ENCODE measurements around the gene PLEK.
"Not testable (repeated sequence)": the region's sequence is repeated elsewhere in the genome, so short reads cannot be mapped to it uniquely, and the experiment has no call there.

PLEK gene

DNA sequence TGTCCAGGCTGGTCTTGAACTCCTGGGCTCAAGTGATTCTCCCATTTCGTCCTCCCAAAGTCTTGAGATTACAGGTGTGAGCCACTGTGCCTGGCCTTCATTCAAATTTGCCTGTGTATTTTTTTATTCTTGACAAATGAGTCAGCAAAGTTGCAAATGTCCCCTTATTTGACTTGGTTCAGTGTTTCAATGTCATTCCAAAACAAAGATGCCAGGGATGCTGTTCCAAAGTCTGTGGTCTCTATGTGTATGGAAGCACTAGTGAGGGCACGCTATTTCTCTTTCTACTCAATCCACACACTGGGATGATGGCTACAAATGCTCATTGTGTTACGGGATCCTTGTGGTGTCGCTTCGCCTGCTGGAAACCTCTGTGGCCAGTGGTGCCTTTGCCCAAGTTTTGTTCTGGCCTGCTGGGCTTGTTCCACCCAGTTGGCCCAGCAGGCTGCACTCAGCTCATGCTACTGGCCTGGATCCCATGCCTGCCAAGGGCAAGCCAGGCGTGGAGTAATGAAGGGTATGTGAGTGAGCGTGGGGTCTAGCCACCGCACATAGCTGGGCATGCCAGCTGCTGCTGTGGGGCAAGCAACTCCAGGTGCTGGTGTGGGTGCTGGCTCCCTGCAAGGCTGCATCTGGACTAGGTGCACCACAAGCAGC lies 66.4 kb downstream of the PLEK start:
- H3K4me3 ChIP-seq (ENCODE audit: low read depth, low read length), result no peak overlapping the region
- DNase-seq (ENCODE audit: low read depth), result no peak

DNA sequence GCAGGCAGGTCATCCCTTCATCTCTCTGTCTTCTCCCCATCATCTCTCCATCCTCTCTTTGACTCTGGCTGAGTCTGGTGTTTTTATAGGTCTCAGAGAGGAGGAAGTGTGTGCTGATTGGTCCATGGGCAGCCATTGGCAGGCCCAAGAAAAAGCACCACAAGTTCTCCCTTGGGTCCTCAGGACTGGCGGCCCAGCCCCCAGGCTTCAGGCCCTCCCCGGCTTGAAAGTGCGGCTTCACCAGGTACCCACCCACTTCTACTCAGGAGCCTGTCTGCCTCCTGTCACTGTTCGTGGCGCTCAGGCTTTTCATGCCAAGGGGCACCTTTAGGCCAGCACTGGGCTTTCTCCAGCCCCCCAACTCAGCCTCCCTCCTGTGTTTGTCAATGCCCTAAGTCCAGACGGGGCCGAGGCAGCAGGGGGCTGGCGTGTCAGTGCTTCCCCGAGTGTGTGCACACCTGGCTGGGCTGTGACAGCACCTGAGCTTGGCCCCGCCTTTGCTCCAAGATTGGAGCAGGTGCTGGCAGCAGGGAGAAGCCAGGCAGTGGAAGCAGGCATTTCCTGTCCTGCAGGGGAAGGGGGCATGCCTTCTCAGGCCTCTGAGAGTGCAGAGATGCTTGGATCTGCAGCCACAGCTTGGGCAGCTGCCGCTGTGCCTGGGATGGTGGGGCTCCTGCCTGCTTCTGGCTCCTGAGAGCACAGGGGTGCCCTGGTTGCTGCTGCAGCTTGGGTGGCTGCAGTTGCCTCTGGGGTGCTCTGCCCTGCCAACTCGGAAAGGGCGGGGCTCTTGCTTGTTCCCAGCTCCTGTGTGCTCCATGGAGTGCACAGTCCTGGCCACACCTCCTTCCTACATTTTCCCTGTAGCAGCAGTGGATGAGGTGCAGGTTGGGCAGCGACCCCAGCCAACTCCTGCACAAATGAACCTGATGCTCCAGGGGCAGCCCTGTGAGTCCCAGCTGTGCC lies 67.9 kb downstream of the PLEK start:
- no peak for DNase-seq (ENCODE audit: low read depth)
- H3K4me3 ChIP-seq (ENCODE audit: low read depth, low read length), result no peak overlapping the region

DNA sequence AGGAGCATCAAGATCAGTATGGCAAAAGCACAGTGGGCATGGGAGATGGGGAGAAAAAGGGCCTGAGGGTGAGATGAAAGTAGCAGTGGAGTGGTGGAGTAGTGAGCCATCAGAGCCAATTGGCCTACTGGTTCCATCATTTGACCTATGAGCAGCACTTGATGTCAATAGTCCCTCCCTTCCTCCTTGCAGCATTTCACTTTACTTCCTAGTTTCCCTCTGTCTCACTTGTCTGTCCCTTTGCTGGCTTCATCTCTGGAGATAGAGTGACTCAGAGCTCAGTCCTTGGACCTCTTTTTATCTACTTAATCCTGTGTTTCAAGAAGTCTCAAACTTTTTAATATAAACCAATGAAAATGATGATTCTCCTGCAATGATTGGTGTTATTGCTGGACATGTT lies 69.9 kb downstream of the PLEK start:
- DNase-seq (ENCODE audit: low read depth), result no peak
- no peak overlapping the region for H3K4me3 ChIP-seq (ENCODE audit: low read depth, low read length)

DNA sequence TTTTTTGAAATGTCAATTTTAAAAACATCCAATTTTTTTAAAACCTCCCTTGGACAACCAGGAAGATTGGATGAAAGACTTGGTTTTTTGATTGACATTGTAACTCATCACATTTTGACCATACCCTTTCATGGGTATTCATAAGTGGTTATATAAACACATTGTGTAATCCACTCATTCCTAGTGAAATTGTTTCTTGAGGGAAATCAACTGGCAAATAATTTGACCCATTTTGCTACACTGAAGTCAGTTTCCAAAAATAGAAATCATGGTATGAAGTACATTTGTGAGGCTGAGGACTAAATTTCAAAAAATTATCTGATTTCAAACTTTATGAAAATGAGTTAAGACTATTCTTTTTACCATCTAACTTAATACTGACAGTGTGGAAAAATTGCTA lies 70.5 kb downstream of the PLEK start:
- H3K4me3 ChIP-seq (ENCODE audit: low read depth, low read length), result no peak overlapping the region
- DNase-seq (ENCODE audit: low read depth), result peak; percentile 21

DNA sequence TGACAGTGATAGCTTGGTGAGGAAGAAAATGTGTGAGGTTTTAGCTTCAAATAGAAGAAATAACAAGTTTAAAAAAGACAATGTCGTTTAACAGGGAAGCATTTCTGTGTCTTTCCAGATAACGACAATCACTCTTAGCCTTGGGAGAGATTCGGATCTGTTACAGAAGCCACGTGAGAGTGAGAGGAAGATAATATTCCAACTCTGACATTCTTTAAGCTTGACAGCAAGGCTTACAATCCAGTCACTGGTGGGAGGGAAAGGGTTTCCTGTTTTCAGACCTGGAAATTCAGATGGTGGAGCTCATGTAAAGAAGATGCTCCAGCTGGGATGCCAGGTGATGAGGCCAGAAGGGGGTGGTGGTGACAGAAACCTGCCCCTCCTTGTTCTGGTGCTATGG lies 71.2 kb downstream of the PLEK start:
- no peak overlapping the region for H3K4me3 ChIP-seq (ENCODE audit: low read depth, low read length)
- DNase-seq (ENCODE audit: low read depth), result no peak

DNA sequence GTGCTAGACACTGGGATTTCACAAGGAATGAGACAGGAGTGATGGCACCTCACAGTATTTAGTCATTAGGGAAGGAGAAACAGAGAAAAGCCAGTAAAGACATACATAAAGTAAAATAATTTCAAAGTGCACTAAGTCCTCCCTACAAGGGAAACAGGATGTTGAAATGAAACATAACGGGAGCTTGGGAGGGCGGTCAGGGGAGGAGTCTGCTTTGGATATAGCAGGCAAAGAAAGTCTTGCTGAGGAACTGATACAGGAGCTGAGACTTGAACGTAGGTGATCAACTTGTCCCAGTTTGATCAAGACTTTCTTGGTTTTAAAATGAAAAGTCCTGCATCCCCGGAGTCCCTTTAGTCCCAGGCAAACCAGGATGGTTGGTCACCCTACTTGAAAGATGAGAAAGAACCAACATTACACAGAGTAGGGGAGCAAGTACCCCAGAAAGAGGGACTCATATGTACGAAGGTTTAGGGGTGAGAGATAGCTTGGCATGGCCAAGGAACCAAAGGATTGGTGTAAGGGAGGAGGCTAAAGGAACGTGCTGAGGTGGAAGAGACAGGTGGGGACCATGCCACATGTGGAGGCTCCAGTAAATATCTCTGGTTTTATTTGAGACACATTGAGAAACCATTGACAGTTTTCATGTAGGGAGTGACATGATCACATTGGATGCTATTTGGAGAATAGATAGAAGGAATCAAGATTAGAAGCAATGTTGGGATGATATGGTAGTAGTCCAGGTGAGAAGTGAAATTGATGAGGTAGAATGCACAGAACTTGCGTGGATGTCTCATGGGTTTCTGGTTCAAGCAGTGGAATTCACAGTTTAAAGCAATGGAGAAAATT lies 73.6 kb downstream of the PLEK start:
- no peak for DNase-seq (ENCODE audit: low read depth)
- H3K4me3 ChIP-seq (ENCODE audit: low read depth, low read length), result no peak overlapping the region

DNA sequence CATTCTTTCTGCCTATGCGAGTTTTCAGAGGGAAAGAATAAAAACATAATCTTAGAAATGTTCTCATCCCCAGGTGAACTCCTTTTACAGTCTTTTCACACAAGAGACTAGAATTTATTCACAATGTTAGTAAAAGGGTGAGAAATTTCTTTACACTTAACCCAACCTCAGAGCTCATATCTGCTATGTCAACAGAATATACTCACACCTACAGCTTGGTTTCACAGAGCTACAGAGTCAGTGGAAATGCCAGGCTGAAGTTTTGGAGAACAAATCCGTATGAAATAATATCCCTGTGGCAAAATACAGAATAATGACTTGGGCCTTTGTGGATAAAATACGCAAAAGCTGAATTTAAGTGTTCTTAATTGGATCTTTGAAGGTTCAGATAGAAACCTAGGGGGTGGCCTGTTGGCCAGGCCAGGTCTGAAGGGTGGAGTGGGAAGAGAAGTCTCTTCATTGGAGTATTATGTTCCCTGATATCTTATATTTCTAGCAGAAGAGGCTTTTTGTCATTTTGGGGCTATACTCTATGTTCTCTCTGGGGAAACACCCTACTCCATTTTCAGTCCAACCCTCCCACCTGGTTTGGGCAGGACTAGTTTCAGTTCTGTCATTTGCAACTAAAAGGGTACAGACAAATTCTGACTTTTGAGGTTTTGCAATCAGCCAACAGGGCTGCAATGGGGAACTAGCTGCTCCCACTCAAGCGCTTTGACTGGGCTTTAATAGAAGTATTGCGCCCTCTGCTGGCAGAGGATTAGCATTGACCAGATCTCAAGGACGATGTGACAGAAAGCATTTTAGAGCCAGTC lies 76.3 kb downstream of the PLEK start:
- DNase-seq (ENCODE audit: low read depth), result peak; percentile 60
- no peak overlapping the region for H3K4me3 ChIP-seq (ENCODE audit: low read depth, low read length)

DNA sequence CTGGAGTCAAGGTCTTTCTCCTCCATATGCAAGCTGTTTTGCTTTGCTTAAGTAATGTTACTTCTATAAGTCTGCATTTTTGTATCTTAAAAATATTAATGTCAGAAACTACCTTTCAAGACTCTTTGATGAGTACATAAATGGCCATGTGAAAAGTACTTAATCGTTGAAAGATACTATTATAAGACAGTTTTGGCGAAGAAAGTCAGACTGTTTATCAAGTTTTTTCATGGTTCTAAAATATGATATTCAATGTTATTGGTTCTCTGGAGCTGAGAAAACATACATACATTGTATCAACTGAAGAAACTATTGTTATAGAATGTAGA lies 76.9 kb downstream of the PLEK start:
- H3K4me3 ChIP-seq (ENCODE audit: low read depth, low read length), result no peak overlapping the region
- DNase-seq (ENCODE audit: low read depth), result no peak

DNA sequence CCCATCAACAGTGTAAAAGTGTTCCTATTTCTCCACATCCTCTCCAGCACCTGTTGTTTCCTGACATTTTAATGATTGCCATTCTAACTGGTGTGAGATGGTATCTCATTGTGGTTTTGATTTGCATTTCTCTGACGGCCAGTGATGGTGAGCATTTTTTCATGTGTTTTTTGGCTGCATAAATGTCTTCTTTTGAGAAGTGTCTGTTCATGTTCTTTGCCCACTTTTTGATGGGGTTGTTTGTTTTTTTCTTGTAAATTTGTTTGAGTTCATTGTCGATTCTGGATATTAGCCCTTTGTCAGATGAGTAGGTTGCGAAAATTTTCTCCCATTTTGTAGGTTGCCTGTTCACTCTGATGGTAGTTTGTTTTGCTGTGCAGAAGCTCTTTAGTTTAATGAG lies 81.3 kb downstream of the PLEK start:
- DNase-seq (ENCODE audit: low read depth); H3K4me3 ChIP-seq (ENCODE audit: low read depth, low read length): not testable (repeated sequence)

All from skeletal muscle cell (primary cell).